Rectal smooth muscle tissue (tissue), 1 donor: ENCODE data around the gene DROSHA.

Experiments used
- H3K27ac ChIP-seq: one replicate; pipeline ENCODE4 v1.7.0; 2013; ENCODE audit warnings: low read depth, low read length, inconsistent platforms
- H3K27me3 ChIP-seq: one replicate; pipeline ENCODE4 v1.7.0; 2013; ENCODE audit warnings: low read length; ENCODE audit not compliant: control insufficient read depth, insufficient read depth
- H3K36me3 ChIP-seq: one replicate; pipeline ENCODE4 v1.7.0; 2013; ENCODE audit warnings: low read length; ENCODE audit not compliant: control insufficient read depth, insufficient read depth
- H3K4me1 ChIP-seq: one replicate; pipeline ENCODE4 v1.7.0; 2013; ENCODE audit warnings: low read length; ENCODE audit not compliant: control insufficient read depth, insufficient read depth
- H3K4me3 ChIP-seq: one replicate; pipeline ENCODE4 v1.7.0; 2013; ENCODE audit warnings: low read length
- H3K9ac ChIP-seq: one replicate; pipeline ENCODE4 v1.7.0; 2013; ENCODE audit warnings: low read length

Gene DROSHA

GRCh38 chr5:31453522-31453921, 78.4 kb downstream of the DROSHA start:
- no peak overlapping the region for H3K9ac ChIP-seq
- no peaks in the 10 kb centered on the region for H3K4me1 ChIP-seq
- H3K36me3 ChIP-seq, result peaks cover 17% of the 10 kb centered on the region
- H3K4me3 ChIP-seq, result no peak overlapping the region
- H3K27ac ChIP-seq, result no peak overlapping the region
- no peaks in the 10 kb centered on the region for H3K27me3 ChIP-seq

GRCh38 chr5:31452314-31452713, 79.6 kb downstream of the DROSHA start:
- Histone ChIP-seq H3K27me3 (no peaks in the 10 kb centered on the region), H3K27ac (no peak overlapping the region), H3K36me3 (peaks cover 11% of the 10 kb centered on the region), H3K4me1 (no peaks in the 10 kb centered on the region), H3K9ac (no peak overlapping the region), H3K4me3 (no peak overlapping the region)

GRCh38 chr5:31449962-31450361, 81.9 kb downstream of the DROSHA start:
- Histone ChIP-seq H3K36me3 (peaks cover 7% of the 10 kb centered on the region), H3K27ac (no peak overlapping the region), H3K27me3 (no peaks in the 10 kb centered on the region), H3K9ac (no peak overlapping the region), H3K4me3 (no peak overlapping the region), H3K4me1 (no peaks in the 10 kb centered on the region)

- Histone ChIP-seq H3K4me1 (no peaks in the 10 kb centered on the region), H3K4me3 (no peak overlapping the region), H3K9ac (no peak overlapping the region), H3K27me3 (no peaks in the 10 kb centered on the region), H3K36me3 (peaks cover 7% of the 10 kb centered on the region), H3K27ac (no peak overlapping the region)
These were observed 82.7 kb downstream of the DROSHA start for GRCh38 chr5:31449174-31449573.

- Histone ChIP-seq H3K4me1 (no peaks in the 10 kb centered on the region), H3K36me3 (peaks cover 5% of the 10 kb centered on the region), H3K27me3 (no peaks in the 10 kb centered on the region), H3K9ac (no peak overlapping the region), H3K4me3 (no peak overlapping the region), H3K27ac (no peak overlapping the region)
These were observed 86.8 kb downstream of the DROSHA start for GRCh38 chr5:31445041-31445600.

- Histone ChIP-seq H3K9ac (no peak overlapping the region), H3K4me1 (no peaks in the 10 kb centered on the region), H3K27me3 (no peaks in the 10 kb centered on the region), H3K36me3 (peaks cover 3% of the 10 kb centered on the region), H3K27ac (no peak overlapping the region), H3K4me3 (no peak overlapping the region)
These were observed 88.3 kb downstream of the DROSHA start for GRCh38 chr5:31443572-31443971.

GRCh38 chr5:31442058-31442745, 89.7 kb downstream of the DROSHA start:
- no peaks in the 10 kb centered on the region for H3K27me3 ChIP-seq
- H3K36me3 ChIP-seq, result peaks cover 3% of the 10 kb centered on the region
- H3K9ac ChIP-seq, result no peak overlapping the region
- H3K4me3 ChIP-seq, result no peak overlapping the region
- no peaks in the 10 kb centered on the region for H3K4me1 ChIP-seq
- no peak overlapping the region for H3K27ac ChIP-seq

GRCh38 chr5:31436851-31437250, 95.0 kb downstream of the DROSHA start:
- no peak overlapping the region for H3K9ac ChIP-seq
- no peak overlapping the region for H3K4me3 ChIP-seq
- no peaks in the 10 kb centered on the region for H3K4me1 ChIP-seq
- peaks cover 6% of the 10 kb centered on the region for H3K36me3 ChIP-seq
- H3K27ac ChIP-seq, result no peak overlapping the region
- H3K27me3 ChIP-seq, result no peaks in the 10 kb centered on the region

GRCh38 chr5:31435730-31436129, 96.2 kb downstream of the DROSHA start:
- H3K27me3 ChIP-seq, result no peaks in the 10 kb centered on the region
- no peak overlapping the region for H3K9ac ChIP-seq
- H3K36me3 ChIP-seq, result peaks cover 6% of the 10 kb centered on the region
- no peak overlapping the region for H3K4me3 ChIP-seq
- no peak overlapping the region for H3K27ac ChIP-seq
- H3K4me1 ChIP-seq, result no peaks in the 10 kb centered on the region

GRCh38 chr5:31434898-31435297, 97.0 kb downstream of the DROSHA start:
- Histone ChIP-seq H3K36me3 (peaks cover 6% of the 10 kb centered on the region), H3K9ac (no peak overlapping the region), H3K4me1 (no peaks in the 10 kb centered on the region), H3K27ac (no peak overlapping the region), H3K27me3 (no peaks in the 10 kb centered on the region), H3K4me3 (no peak overlapping the region)

- H3K27me3 ChIP-seq, result no peaks in the 10 kb centered on the region
- H3K9ac ChIP-seq, result no peak overlapping the region
- no peak overlapping the region for H3K4me3 ChIP-seq
- peaks cover 3% of the 10 kb centered on the region for H3K36me3 ChIP-seq
- H3K27ac ChIP-seq, result no peak overlapping the region
- no peaks in the 10 kb centered on the region for H3K4me1 ChIP-seq
These were observed 98.7 kb downstream of the DROSHA start for GRCh38 chr5:31433229-31433628.

GRCh38 chr5:31427724-31428309, 104.1 kb downstream of the DROSHA start:
- Histone ChIP-seq H3K4me3 (no peak overlapping the region), H3K4me1 (no peaks in the 10 kb centered on the region), H3K27me3 (no peaks in the 10 kb centered on the region), H3K9ac (no peak overlapping the region), H3K27ac (no peak overlapping the region), H3K36me3 (no peaks in the 10 kb centered on the region)
